HepG2 (cell line): ENCODE results near the gene NFE2L1. TPM values are rescaled to one million over a fixed set of nuclear protein-coding genes. Genes with fewer than 3 reads are reported as not detected.

Experiments used
- ATAC-seq: fragments of 200-7000 bp; cut with Tn5 transposase; 3 replicates; pipeline ENCODE4 v1.9.1; 2020; ENCODE audit warnings: mild to moderate bottlenecking, moderate library complexity
- BruUV-seq: library from RNA; stranded (reverse); fragments of 400-500 nt; replicated peaks from 2 replicates; lab custom pipeline; 2021; lab: Mats Ljungman, UMichigan
- CTCF ChIA-PET: fragments of 300-600 bp; formaldehyde crosslinking; extraction: SDS; loops from one replicate; lab custom pipeline; 2021; ENCODE audit warnings: low total read pairs, inconsistent platforms, low intra/inter-chr PET ratio; lab: Yijun Ruan, JAX
- POLR2A ChIA-PET: fragments of 350-600 bp; sonication (Branson Sonifier 250); formaldehyde crosslinking; loops from one replicate; lab custom pipeline; 2020; ENCODE audit warnings: antibody characterized with exemption, inconsistent platforms; lab: Yijun Ruan, JAX
- DNase-seq: peaks from one replicate; pipeline ENCODE4 v3.0.0-alpha.2; 2015; ENCODE audit warnings: low spot score
- FAIRE-seq: peaks from 3 replicates; lab custom pipeline; 2011; peaks lifted over from hg19 to GRCh38; lab: Jason Lieb, UNC
- H2AFZ ChIP-seq: one replicate; pipeline ENCODE4 v1.6.1; 2011; ENCODE audit warnings: low read length, inconsistent platforms
- H3K27ac ChIP-seq: fragments of 300-600 bp; 3 replicates; pipeline ENCODE4 v1.8.0; 2011; ENCODE audit warnings: mixed run types, mild to moderate bottlenecking, mixed read lengths, low read length, inconsistent platforms; ENCODE audit not compliant: insufficient read depth; ENCODE audit errors: extremely low read length
- H3K27me3 ChIP-seq, 2 experiments: fragments of 200-600 bp in 1 of 2; 2 replicates in 1 of 2; 3 replicates in 1 of 2; pipeline versions ENCODE4 v1.6.0 to v1.8.0; 2011; ENCODE audit warnings: low read length in 2 of 2, mild to moderate bottlenecking in 2 of 2, moderate library complexity in 2 of 2, inconsistent platforms in 1 of 2; ENCODE audit not compliant: insufficient read depth in 2 of 2, control insufficient read depth in 1 of 2
- H3K36me3 ChIP-seq, 2 experiments: fragments of 200-600 bp in 1 of 2; replicated peaks in 1 of 2; 2 replicates in 1 of 2; 3 replicates in 1 of 2; pipeline versions ENCODE4 v1.5.1 to v1.8.0; 2011; ENCODE audit warnings: low read length in 2 of 2, inconsistent platforms in 1 of 2; ENCODE audit not compliant: insufficient read depth in 2 of 2, control insufficient read depth in 1 of 2
- H3K4me1 ChIP-seq: 2 replicates; pipeline ENCODE4 v1.5.1; 2012; ENCODE audit warnings: low read length, inconsistent platforms; ENCODE audit not compliant: insufficient read depth
- H3K4me2 ChIP-seq: 2 replicates; pipeline ENCODE4 v1.6.0; 2011; ENCODE audit warnings: low read depth, low read length, inconsistent platforms
- H3K4me3 ChIP-seq, 3 experiments: fragments of 200-600 bp in 1 of 3; sonication (generic), shearing (Covaris generic) in 1 of 3; replicated peaks in 1 of 3; 2 replicates each; pipeline ENCODE4 v1.5.1; 2011 to 2016; ENCODE audit warnings: low read length in 3 of 3, inconsistent platforms in 2 of 3, low read depth in 2 of 3, mild to moderate bottlenecking in 2 of 3, control low read depth in 1 of 3, mixed read lengths in 1 of 3; ENCODE audit not compliant: insufficient read depth in 1 of 3
- H3K79me2 ChIP-seq: one replicate; pipeline ENCODE4 v1.6.1; 2011; ENCODE audit warnings: low read length, inconsistent platforms; ENCODE audit not compliant: insufficient read depth
- H3K9ac ChIP-seq: 2 replicates; pipeline ENCODE4 v1.6.0; 2011; ENCODE audit warnings: mild to moderate bottlenecking, low read depth, low read length, inconsistent platforms; ENCODE audit not compliant: insufficient read depth
- H3K9me3 ChIP-seq: 2 replicates; pipeline ENCODE4 v1.5.1; 2012; ENCODE audit warnings: mild to moderate bottlenecking, low read length
- H4K20me1 ChIP-seq: 2 replicates; pipeline ENCODE4 v1.6.0; 2011; ENCODE audit warnings: inconsistent platforms, mild to moderate bottlenecking, low read length, moderate library complexity; ENCODE audit not compliant: insufficient read depth
- ARHGAP35 ChIP-seq: sonication (generic); formaldehyde crosslinking; IDR thresholded peaks from 2 replicates; pipeline ENCODE4 v1.9.0; 2022; ENCODE audit warnings: mild to moderate bottlenecking, inconsistent platforms, moderate library complexity, missing genetic modification reagents, borderline replicate concordance
- EHMT2 ChIP-seq: fragments of 200-600 bp; sonication (generic); IDR thresholded peaks from 2 replicates; pipeline ENCODE4 v1.7.0; 2017; ENCODE audit warnings: antibody characterized with exemption, low read depth, low read length, borderline replicate concordance
- FOXK2 ChIP-seq: fragments of 450-650 bp; IDR thresholded peaks from 2 replicates; pipeline ENCODE4 v1.6.1; 2016
- HIC2 ChIP-seq: sonication (generic); formaldehyde crosslinking; IDR thresholded peaks from 2 replicates; pipeline ENCODE4 v1.9.0; 2022; ENCODE audit warnings: low read depth, missing genetic modification reagents
- HNF4A ChIP-seq: sonication (generic); formaldehyde crosslinking; IDR thresholded peaks from 2 replicates; pipeline ENCODE4 v1.4.0; 2020; ENCODE audit warnings: missing genetic modification reagents
- HOXA3 ChIP-seq: sonication (generic); formaldehyde crosslinking; IDR thresholded peaks from 2 replicates; pipeline ENCODE4 v1.5.0; 2020; ENCODE audit warnings: missing genetic modification reagents
- IRF1 ChIP-seq: sonication (generic); formaldehyde crosslinking; IDR thresholded peaks from 2 replicates; pipeline ENCODE4 v1.4.0; 2020; ENCODE audit warnings: low read depth, mild to moderate bottlenecking, missing genetic modification reagents
- IRF2 ChIP-seq: IDR thresholded peaks from 2 replicates; pipeline ENCODE4 v1.6.1; 2018; ENCODE audit warnings: missing genetic modification reagents, missing compliant biosample characterization
- ISX ChIP-seq: sonication (generic); formaldehyde crosslinking; conservative IDR thresholded peaks from 2 replicates; pipeline ENCODE4 v1.5.0; 2020; ENCODE audit warnings: missing genetic modification reagents
- NFIB ChIP-seq: sonication (generic); formaldehyde crosslinking; IDR thresholded peaks from 2 replicates; pipeline ENCODE4 v1.9.0; 2021; ENCODE audit warnings: missing genetic modification reagents, mild to moderate bottlenecking, borderline replicate concordance
- NFYC ChIP-seq: IDR thresholded peaks from 2 replicates; pipeline ENCODE4 v1.6.1; 2016; ENCODE audit warnings: missing genetic modification reagents, missing compliant biosample characterization
- NRL ChIP-seq: sonication (generic); formaldehyde crosslinking; IDR thresholded peaks from 2 replicates; pipeline ENCODE4 v1.5.0; 2020; ENCODE audit warnings: missing genetic modification reagents, mild to moderate bottlenecking, moderate library complexity, borderline replicate concordance
- PCBP2 ChIP-seq: fragments of 200-400 bp; formaldehyde crosslinking; optimal IDR thresholded peaks from 2 replicates; pipeline ENCODE3; 2018; ENCODE audit warnings: low read length, low read depth; ENCODE audit not compliant: poor library complexity, severe bottlenecking
- PREB ChIP-seq: sonication (generic); formaldehyde crosslinking; IDR thresholded peaks from 2 replicates; pipeline ENCODE4 v1.4.0; 2020; ENCODE audit warnings: missing genetic modification reagents
- ZNF263 ChIP-seq: sonication (generic); formaldehyde crosslinking; IDR thresholded peaks from 2 replicates; pipeline ENCODE4 v1.4.0; 2020; ENCODE audit warnings: missing genetic modification reagents
- ZNF446 ChIP-seq: sonication (generic); formaldehyde crosslinking; IDR thresholded peaks from 2 replicates; pipeline ENCODE4 v1.5.0; 2020; ENCODE audit warnings: mild to moderate bottlenecking, missing genetic modification reagents
- ZNF547 ChIP-seq: sonication (generic); formaldehyde crosslinking; IDR thresholded peaks from 2 replicates; pipeline ENCODE4 v1.5.1; 2020; ENCODE audit warnings: mild to moderate bottlenecking, missing genetic modification reagents
- ZNF616 ChIP-seq: sonication (generic); formaldehyde crosslinking; IDR thresholded peaks from 2 replicates; pipeline ENCODE4 v1.5.0; 2020; ENCODE audit warnings: low read depth, mild to moderate bottlenecking, missing genetic modification reagents
- ZNF772 ChIP-seq: sonication (generic); formaldehyde crosslinking; IDR thresholded peaks from 2 replicates; pipeline ENCODE4 v1.5.0; 2020; ENCODE audit warnings: mild to moderate bottlenecking, missing genetic modification reagents
- ZNF816 ChIP-seq: sonication (generic); formaldehyde crosslinking; IDR thresholded peaks from 2 replicates; pipeline ENCODE4 v1.8.0; 2022; ENCODE audit warnings: missing genetic modification reagents, mild to moderate bottlenecking, borderline replicate concordance
- WGBS: methylation state at CpG from one replicate; pipeline ENCODE4 v1.1.6; 2017; ENCODE audit warnings: low lambda C conversion rate; 5-methylcytosine and 5-hydroxymethylcytosine counted together
- in situ Hi-C: cut with HindIII; loops from 2 replicates; pipeline ENCODE4 v1.10.0; 2017; ENCODE audit warnings: low pct_unique_long_range_greater_than_20kb; ENCODE audit not compliant: extremely low pct_ligation_motif_present
- intact Hi-C: fragments of 100-400 bp; cut with micrococcal nuclease; formaldehyde crosslinking; loops from one replicate; pipeline ENCODE4 v1.10.0; 2022; ENCODE audit not compliant: unreplicated experiment
- polyA plus RNA-seq, 8 experiments: library from polyadenylated mRNA; depleted of rRNA in 3 of 8; stranded (reverse) in 7 of 8; unstranded in 1 of 8; fragments of >200 nt; fragmentation: Illumina TruSeq in 4 of 8; extraction: Trizol in 4 of 8; gene quantifications; 2 replicates each; pipeline versions ENCODE4 v1.2.1 to v1.2.3, GENCODE V29; 2011 to 2016; ENCODE audit warnings: low read depth in 4 of 8, missing spikeins in 1 of 8, mixed read lengths in 1 of 8; ENCODE audit not compliant: insufficient read depth in 1 of 8
- total RNA-seq, 5 experiments: library from RNA; depleted of rRNA; stranded (reverse); fragments of >200 nt; fragmentation: Illumina TruSeq; extraction: Trizol; gene quantifications; 2 replicates each; pipeline ENCODE4 v1.2.3, GENCODE V29; 2016; ENCODE audit warnings: low read depth in 1 of 5

Gene NFE2L1
- total and polyA plus RNA-seq, 2 of the 13 experiments (the other 11 are each of a cell fraction or from before 2014, with no cell fraction given) = 67.0 to 234 TPM

- FAIRE-seq (no peak), ATAC-seq (no peak), DNase-seq (no peak)
- BruUV-seq = no TSS peak
- Histone ChIP-seq H3K4me3 (peak overlapping the region in 2 of 3 experiments; percentile 41 to 85; a peak in 4 of 6 replicates), H4K20me1 (peaks cover 18% of the 10 kb centered on the region), H3K27ac (peak overlapping the region; percentile 48), H2AFZ (no peak overlapping the region), H3K27me3 (peaks cover 0 to 2% of the 10 kb centered on the region in 2 experiments; a peak in 3 of 5 replicates), H3K4me2 (peak overlapping the region; percentile 69), H3K9me3 (no peaks in the 10 kb centered on the region), H3K4me1 (peaks cover 56% of the 10 kb centered on the region), H3K79me2 (peaks cover 33% of the 10 kb centered on the region), H3K36me3 (peaks cover 2 to 17% of the 10 kb centered on the region in 2 experiments), H3K9ac (peak overlapping the region; percentile 28)
- intact Hi-C loops = no loop called here
- 96% methylated on average over 26 of the region's 26 CpGs for WGBS
- ChIA-PET CTCF (no interaction called here), POLR2A (interaction anchor here (1.4 to 2.7 kb wide), 9 partner anchors 10 to 106 kb away, joined by 3 to 35 read pairs (median 14); partner anchors contain the start of genes PNPO and SNX11)
- in situ Hi-C loops = no loop called here
- TF ChIP-seq HIC2 (CRISPR knock-in tag) = peak; percentile 45
- TF ChIP-seq PCBP2 = no peak
- TF ChIP-seq ARHGAP35 (CRISPR knock-in tag) = no peak
- no peak for TF ChIP-seq ZNF772 (CRISPR knock-in tag)
- no peak for TF ChIP-seq HNF4A
- no peak for TF ChIP-seq IRF1 (CRISPR knock-in tag)
- TF ChIP-seq EHMT2 = no peak
- TF ChIP-seq ISX (CRISPR knock-in tag) = no peak
- no peak for TF ChIP-seq NFIB (CRISPR knock-in tag)
- no peak for TF ChIP-seq ZNF547 (CRISPR knock-in tag)
- TF ChIP-seq ZNF446 = no peak
- no peak for TF ChIP-seq ZNF263
- TF ChIP-seq ZNF616 (CRISPR knock-in tag) = 0 out of 2 replicates have a peak, but pooled peaks have one; percentile 2
- TF ChIP-seq IRF2 = 0 out of 2 replicates have a peak, but pooled peaks have one; percentile 13
- no peak for TF ChIP-seq NRL
- no peak for TF ChIP-seq FOXK2
- TF ChIP-seq NFYC (CRISPR knock-in tag) = no peak
- no peak for TF ChIP-seq ZNF816
- no peak for TF ChIP-seq HOXA3 (CRISPR knock-in tag)
- no peak for TF ChIP-seq PREB
Observed at GRCh38 chr17:48047113-48047740, 932 bp upstream of the NFE2L1 start.
